Aorta (tissue), 5 donors: Measurements from ENCODE around the gene AFG1L. TPM values are rescaled to one million over a fixed set of nuclear protein-coding genes. Genes with fewer than 3 reads are reported as not detected.

Source experiments
- ATAC-seq: fragments of 200-7000 bp; cut with Tn5 transposase; one replicate; pipeline ENCODE4 v1.9.1; 2022; ENCODE audit warnings: moderate library complexity; ENCODE audit not compliant: low FRiP score
- DNase-seq, 2 donors: peaks; one replicate each; pipeline ENCODE4 v3.0.0-alpha.2; 2020
- H3K27ac ChIP-seq, 2 donors: one replicate each; pipeline ENCODE4 v1.5.1; 2013; ENCODE audit warnings: low read length in 2 of 2, mild to moderate bottlenecking in 2 of 2, moderate library complexity in 2 of 2, control low read depth in 1 of 2, inconsistent platforms in 1 of 2, low read depth in 1 of 2
- H3K27me3 ChIP-seq, 2 donors: one replicate each; pipeline ENCODE4 v1.6.1; 2013; ENCODE audit warnings: control low read depth in 1 of 2, low read length in 1 of 2, mild to moderate bottlenecking in 1 of 2, moderate library complexity in 1 of 2; ENCODE audit not compliant: insufficient read depth in 2 of 2, control insufficient read depth in 1 of 2
- H3K36me3 ChIP-seq, 2 donors: one replicate each; pipeline ENCODE4 v1.6.1; 2013; ENCODE audit warnings: control low read depth in 1 of 2, low read length in 1 of 2, mild to moderate bottlenecking in 1 of 2; ENCODE audit not compliant: insufficient read depth in 2 of 2, control insufficient read depth in 1 of 2
- H3K4me1 ChIP-seq, 2 donors: one replicate each; pipeline ENCODE4 v1.6.1; 2013; ENCODE audit warnings: low read length in 2 of 2, control low read depth in 1 of 2, mild to moderate bottlenecking in 1 of 2, moderate library complexity in 1 of 2; ENCODE audit not compliant: insufficient read depth in 2 of 2, control insufficient read depth in 1 of 2
- H3K4me3 ChIP-seq, 2 donors: one replicate each; pipeline ENCODE4 v1.5.1; 2013; ENCODE audit warnings: low read length in 2 of 2, control low read depth in 1 of 2, mild to moderate bottlenecking in 1 of 2
- H3K9me3 ChIP-seq: one replicate; pipeline ENCODE4 v1.6.1; 2013; ENCODE audit warnings: mild to moderate bottlenecking, low read length; ENCODE audit not compliant: control insufficient read depth
- WGBS, 2 donors: extraction: QIAGEN DNeasy Blood & Tissue Kit; methylation state at CpG; one replicate each; pipeline ENCODE4 v1.1.7; 2013; 5-methylcytosine and 5-hydroxymethylcytosine counted together
- intact Hi-C, 2 donors: fragments of 100-400 bp; cut with DNase I; formaldehyde crosslinking; loops; one replicate each; pipeline versions ENCODE4 v1.14.2 to v1.15.0; 2022
- polyA plus RNA-seq, 2 donors: library from polyadenylated mRNA; stranded (reverse); fragments of 200-250 nt; gene quantifications; one replicate each; pipeline ENCODE4 v1.2.3, GENCODE V29; 2013
- total RNA-seq, 2 donors: library from RNA; stranded (reverse); fragmentation: NEBNext Ultra II Directional; extraction: Animal tissue kit (Norgen Biotek cat#: 25700); gene quantifications; one replicate each; pipeline ENCODE4 v1.2.1, GENCODE V29; 2021
- donor health status: healthy with polysubstance abuse.
- donor health status: Bipolar disorder and iron deficiency.
- donor health status: DM: no; HTN: no; CAD: no.
- donor health status: DM: no; HTN: no; CAD: no.
- donor health status: DM: yes; HTN: yes; CAD: no.

AFG1L gene
- total and polyA plus RNA-seq, 4 donors, result 0.95 to 9.8 (median 5.4) TPM

GRCh38 chr6:108419474-108419873, 124.6 kb downstream of the AFG1L start:
- no peaks in the 10 kb centered on the region for H3K9me3 ChIP-seq
- WGBS, 2 donors, result 56 to 75% methylated on average over 1 of the region's 1 CpG
- H3K27ac ChIP-seq, result no peak overlapping the region
- H3K36me3 ChIP-seq, result no peaks in the 10 kb centered on the region
- ATAC-seq, result no peak
- intact Hi-C loops, result no loop called here
- H3K4me1 ChIP-seq, result no peaks in the 10 kb centered on the region
- H3K4me3 ChIP-seq, result no peak overlapping the region
- H3K27me3 ChIP-seq, result no peaks in the 10 kb centered on the region
- DNase-seq, result no peak

GRCh38 chr6:108419934-108420609, 125.2 kb downstream of the AFG1L start:
- 81 to 84% methylated on average over 2 of the region's 2 CpGs for WGBS, 2 donors
- Histone ChIP-seq H3K4me3 (no peak overlapping the region), H3K9me3 (no peaks in the 10 kb centered on the region), H3K27me3 (no peaks in the 10 kb centered on the region), H3K27ac (no peak overlapping the region), H3K4me1 (no peaks in the 10 kb centered on the region), H3K36me3 (no peaks in the 10 kb centered on the region)
- intact Hi-C loops, result no loop called here
- DNase-seq (no peak), ATAC-seq (no peak)

- no peak for ATAC-seq
- Histone ChIP-seq H3K4me1 (no peaks in the 10 kb centered on the region), H3K27ac (no peak overlapping the region), H3K9me3 (no peaks in the 10 kb centered on the region), H3K36me3 (no peaks in the 10 kb centered on the region), H3K4me3 (no peak overlapping the region), H3K27me3 (no peaks in the 10 kb centered on the region)
- intact Hi-C loops, result no loop called here
- WGBS, 2 donors, result 97 to 98% methylated on average over 6 of the region's 6 CpGs
- DNase-seq, result no peak
Observed at GRCh38 chr6:108421366-108421765, 126.5 kb downstream of the AFG1L start.

GRCh38 chr6:108423982-108424705, 129.3 kb downstream of the AFG1L start:
- WGBS, 2 donors, result 91 to 93% methylated on average over 1 of the region's 1 CpG
- Histone ChIP-seq H3K4me1 (no peaks in the 10 kb centered on the region), H3K27me3 (no peaks in the 10 kb centered on the region), H3K9me3 (peaks cover under 1% of the 10 kb centered on the region), H3K27ac (no peak overlapping the region), H3K36me3 (no peaks in the 10 kb centered on the region), H3K4me3 (no peak overlapping the region)
- DNase-seq, result no peak
- intact Hi-C loops, result no loop called here
- no peak for ATAC-seq

- no peak for ATAC-seq
- no peaks in the 10 kb centered on the region for H3K36me3 ChIP-seq
- intact Hi-C loops, result no loop called here
- no peak for DNase-seq
- no peak overlapping the region for H3K27ac ChIP-seq
- peaks cover 2% of the 10 kb centered on the region for H3K9me3 ChIP-seq
- no peaks in the 10 kb centered on the region for H3K4me1 ChIP-seq
- no peaks in the 10 kb centered on the region for H3K27me3 ChIP-seq
- 98 to 100% methylated on average over 2 of the region's 2 CpGs for WGBS, 2 donors
- H3K4me3 ChIP-seq, result no peak overlapping the region
Observed at GRCh38 chr6:108425428-108425827, 130.6 kb downstream of the AFG1L start.

DNA sequence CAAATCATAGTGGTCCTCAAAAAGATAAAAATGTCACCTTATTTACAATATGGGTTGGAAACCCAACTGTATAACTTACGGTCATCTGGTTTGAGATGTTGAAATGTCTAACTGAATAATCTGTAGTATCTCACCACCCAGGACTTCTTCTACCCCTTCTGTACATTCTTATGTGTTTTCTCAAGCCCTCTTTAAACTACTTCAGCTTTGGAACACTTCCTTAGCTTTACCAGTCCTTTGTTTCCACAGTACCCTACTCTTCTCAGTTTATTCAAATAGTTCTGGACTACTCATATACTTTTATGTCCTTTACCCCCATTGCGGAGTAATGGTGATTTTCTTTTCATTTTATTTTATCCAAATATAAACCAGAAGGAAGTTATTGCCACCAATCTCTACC, 137.3 kb downstream of the AFG1L start:
- intact Hi-C loops, result no loop called here
- 97% methylated on average over 2 of the region's 2 CpGs for WGBS, 2 donors
- H3K4me1 ChIP-seq, result no peaks in the 10 kb centered on the region
- H3K9me3 ChIP-seq, result peaks cover 4% of the 10 kb centered on the region
- H3K36me3 ChIP-seq, result no peaks in the 10 kb centered on the region
- H3K27me3 ChIP-seq, result no peaks in the 10 kb centered on the region
- no peak overlapping the region for H3K27ac ChIP-seq
- no peak overlapping the region for H3K4me3 ChIP-seq
- DNase-seq (no peak), ATAC-seq (no peak)

DNA sequence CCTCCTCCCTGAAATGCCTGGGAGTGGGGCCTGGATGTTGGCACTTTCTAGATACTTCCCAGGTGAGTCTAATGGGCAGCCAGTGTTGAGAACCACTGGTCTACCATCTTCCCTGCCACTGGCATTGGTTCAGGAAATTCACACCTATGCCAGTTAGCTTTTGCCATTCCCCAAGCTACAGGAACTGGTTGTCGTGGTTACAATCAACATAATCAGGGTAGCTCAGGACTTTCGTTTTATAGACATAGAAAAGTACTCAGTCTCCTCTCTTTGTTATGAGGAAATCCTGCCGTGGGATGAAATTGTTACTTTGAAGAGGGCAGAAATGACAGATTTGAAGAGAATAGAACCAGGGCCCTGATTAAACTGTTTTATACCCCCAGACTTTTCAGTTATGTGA, 137.9 kb downstream of the AFG1L start:
- DNase-seq (no peak), ATAC-seq (no peak)
- Histone ChIP-seq H3K4me3 (no peak overlapping the region), H3K27me3 (no peaks in the 10 kb centered on the region), H3K4me1 (no peaks in the 10 kb centered on the region), H3K9me3 (peaks cover 4% of the 10 kb centered on the region), H3K36me3 (no peaks in the 10 kb centered on the region), H3K27ac (no peak overlapping the region)
- intact Hi-C loops, result no loop called here
- 86 to 91% methylated on average over 3 of the region's 3 CpGs for WGBS, 2 donors

DNA sequence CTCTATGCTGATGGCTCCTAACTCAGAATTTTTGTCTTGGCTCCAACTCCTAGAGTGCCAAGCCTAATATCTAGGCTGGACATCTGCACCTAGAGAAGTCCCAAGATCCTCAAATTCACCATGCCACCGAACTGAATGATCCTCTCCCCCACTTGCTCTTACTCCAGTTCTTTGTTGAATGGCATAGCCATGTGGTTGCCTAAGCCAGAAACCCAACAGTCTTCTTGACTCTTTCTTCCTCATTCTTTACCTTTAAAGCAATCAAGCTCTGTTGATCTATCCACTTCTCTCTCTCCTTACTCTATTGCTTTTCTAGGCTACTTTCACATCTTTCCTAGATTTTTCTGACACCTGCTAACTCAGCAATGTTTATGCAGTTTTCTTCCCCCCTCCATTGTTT, 139.4 kb downstream of the AFG1L start:
- Histone ChIP-seq H3K36me3 (no peaks in the 10 kb centered on the region), H3K4me3 (no peak overlapping the region), H3K27me3 (no peaks in the 10 kb centered on the region), H3K9me3 (peaks cover 3% of the 10 kb centered on the region), H3K4me1 (no peaks in the 10 kb centered on the region), H3K27ac (no peak overlapping the region)
- DNase-seq (no peak), ATAC-seq (no peak)
- 83 to 92% methylated on average over 1 of the region's 1 CpG for WGBS, 2 donors
- intact Hi-C loops, result no loop called here

DNA sequence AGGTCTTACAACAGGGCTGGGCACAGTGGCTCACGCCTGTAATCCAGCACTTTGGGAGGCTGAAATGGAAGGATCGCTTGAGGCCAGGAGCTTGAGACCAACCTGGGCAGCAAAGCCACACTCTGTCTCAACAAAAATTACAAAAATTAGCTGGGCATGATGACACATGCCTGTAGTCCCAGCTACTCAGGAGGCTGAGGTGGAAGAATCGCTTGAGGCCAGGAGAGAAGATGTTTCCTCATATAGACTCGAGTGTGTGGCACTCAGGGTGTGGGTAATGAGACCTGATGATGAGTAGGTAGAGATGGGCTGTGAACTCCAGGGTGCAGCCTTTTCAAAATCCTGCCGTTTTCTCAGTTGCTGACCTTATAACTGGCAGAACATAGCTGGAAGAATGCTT, 140.5 kb downstream of the AFG1L start:
- H3K36me3 ChIP-seq, result no peaks in the 10 kb centered on the region
- 90 to 94% methylated on average over 5 of the region's 5 CpGs for WGBS, 2 donors
- intact Hi-C loops, result no loop called here
- DNase-seq (no peak), ATAC-seq (no peak)
- peaks cover 2% of the 10 kb centered on the region for H3K9me3 ChIP-seq
- no peaks in the 10 kb centered on the region for H3K4me1 ChIP-seq
- no peak overlapping the region for H3K27ac ChIP-seq
- no peaks in the 10 kb centered on the region for H3K27me3 ChIP-seq
- no peak overlapping the region for H3K4me3 ChIP-seq
